GM19395 (cell line): ENCODE data around the gene RBM48.
"Not testable (repeated sequence)": the region's sequence is repeated elsewhere in the genome, so short reads cannot be mapped to it uniquely, and the experiment has no call there.

Source experiments
- ATAC-seq: cut with Tn5 transposase; IDR thresholded peaks from one replicate; pipeline ENCODE4 v1.9.1; 2021; ENCODE audit warnings: mild to moderate bottlenecking, moderate library complexity; ENCODE audit not compliant: unreplicated experiment

The RBM48 gene

GRCh38 chr7:92528188-92528957 lies at the start of gene RBM48, which contains the start of gene PEX1:
Gene RBM48 (plus strand): TSS chr7:92528795. CDS start chr7:92528814, 19 bp downstream.
Gene PEX1 (minus strand): TSS chr7:92528520. CDS start chr7:92528435, 85 bp downstream.
- ATAC-seq = peak; percentile 94

- not testable (repeated sequence) for ATAC-seq
Measured at GRCh38 chr7:92479146-92479545, 49.4 kb upstream of the RBM48 start.

GRCh38 chr7:92483624-92484023 lies 45.0 kb upstream of the RBM48 start:
- not testable (repeated sequence) for ATAC-seq

DNA sequence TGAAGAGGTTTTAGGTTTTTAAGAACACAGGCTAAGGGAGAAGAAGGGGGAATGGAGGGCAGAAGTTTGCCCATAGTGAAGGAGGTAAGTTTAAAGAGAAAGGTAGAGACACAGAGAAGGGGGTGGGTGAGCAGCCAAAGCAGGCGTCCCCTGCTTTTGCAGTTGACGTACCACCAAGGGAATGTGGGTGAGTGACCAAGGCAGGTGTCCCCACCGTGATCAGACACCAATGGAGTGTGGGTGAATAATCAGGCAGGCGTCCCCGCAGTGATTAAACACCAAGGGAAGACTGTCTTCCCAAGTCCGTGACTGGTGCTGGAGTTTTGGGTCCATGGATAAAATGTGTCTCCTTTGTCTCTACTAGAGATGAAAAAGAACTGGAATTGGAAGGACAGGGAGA lies 44.4 kb upstream of the RBM48 start:
- ATAC-seq = not testable (repeated sequence)

DNA sequence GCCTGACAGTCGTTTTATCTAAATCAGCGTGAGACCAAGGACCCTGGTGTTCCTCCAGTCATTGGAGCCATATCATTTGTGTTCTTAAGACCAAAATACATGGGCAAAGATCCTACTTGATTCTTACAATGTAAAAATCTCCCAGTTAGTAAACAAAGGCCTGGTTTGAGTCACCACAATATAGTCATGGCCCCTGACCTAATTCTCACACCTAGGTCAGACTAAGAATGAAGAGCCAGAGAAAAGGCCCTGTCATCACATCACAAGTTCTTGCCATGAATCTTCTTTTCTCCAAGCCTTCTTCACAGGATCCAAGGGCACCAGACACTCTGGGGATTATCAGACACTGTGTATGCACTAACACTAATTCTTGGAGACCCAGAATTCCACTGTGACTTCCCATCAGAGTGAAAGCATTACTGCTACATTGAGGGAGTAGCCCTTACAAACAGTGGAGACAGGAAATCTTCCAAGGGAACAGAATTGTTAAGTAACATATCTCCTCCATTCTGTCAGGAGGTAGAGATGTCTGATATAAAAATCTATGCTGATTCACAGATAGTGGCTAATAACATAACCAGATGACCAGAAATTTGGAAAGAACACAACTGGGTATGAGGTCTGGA lies 43.2 kb upstream of the RBM48 start:
- no peak for ATAC-seq

DNA sequence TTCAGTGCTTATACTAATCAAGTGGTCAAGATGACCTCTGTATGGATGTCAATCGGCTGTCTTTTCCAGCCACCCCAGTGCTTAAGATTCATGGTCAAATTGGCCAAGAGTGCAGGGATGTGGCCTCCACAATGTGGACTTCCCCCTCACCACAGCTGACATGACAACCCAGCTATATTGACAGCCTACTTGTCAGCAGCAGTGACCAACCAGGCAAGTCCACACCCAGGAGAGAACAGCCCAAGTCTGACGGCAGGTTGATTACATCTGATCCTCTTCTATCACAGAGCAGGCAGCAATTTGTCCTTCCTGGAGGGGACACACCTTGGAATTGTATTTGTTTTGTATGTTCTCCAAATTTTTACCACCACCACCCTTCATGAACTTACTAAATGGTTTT lies 42.6 kb upstream of the RBM48 start:
- ATAC-seq = no peak

GRCh38 chr7:92487804-92488203 lies 40.8 kb upstream of the RBM48 start:
- ATAC-seq = no peak

- no peak for ATAC-seq
Measured at GRCh38 chr7:92489634-92490033, 39.0 kb upstream of the RBM48 start.

GRCh38 chr7:92496876-92497275 lies 31.7 kb upstream of the RBM48 start:
- no peak for ATAC-seq

- no peak for ATAC-seq
Measured at GRCh38 chr7:92498557-92498956, 30.0 kb upstream of the RBM48 start.

DNA sequence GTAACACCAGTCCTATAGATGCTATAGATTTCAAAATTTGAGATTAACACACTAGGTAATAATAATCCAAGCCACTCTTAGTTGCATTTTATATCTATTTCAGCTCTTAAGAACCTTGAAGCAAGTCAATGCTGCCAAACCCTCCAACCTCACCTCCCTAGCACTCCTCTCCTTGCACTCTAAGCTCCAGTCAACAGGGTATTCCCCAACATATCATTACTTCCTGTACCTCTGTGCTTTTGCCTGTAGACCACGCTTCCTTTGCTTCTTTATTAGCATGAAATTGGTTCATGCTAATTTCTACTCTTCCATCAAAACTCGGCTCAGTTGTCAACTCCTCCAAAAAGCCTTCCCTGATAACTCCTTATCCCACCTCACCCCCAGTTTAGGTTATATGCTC lies 24.8 kb upstream of the RBM48 start:
- no peak for ATAC-seq

- ATAC-seq = no peak
Measured at GRCh38 chr7:92504563-92504962, 24.0 kb upstream of the RBM48 start.

GRCh38 chr7:92506363-92506762 lies 22.2 kb upstream of the RBM48 start:
- no peak for ATAC-seq

- no peak for ATAC-seq
Measured at GRCh38 chr7:92508946-92509345, 19.6 kb upstream of the RBM48 start.

DNA sequence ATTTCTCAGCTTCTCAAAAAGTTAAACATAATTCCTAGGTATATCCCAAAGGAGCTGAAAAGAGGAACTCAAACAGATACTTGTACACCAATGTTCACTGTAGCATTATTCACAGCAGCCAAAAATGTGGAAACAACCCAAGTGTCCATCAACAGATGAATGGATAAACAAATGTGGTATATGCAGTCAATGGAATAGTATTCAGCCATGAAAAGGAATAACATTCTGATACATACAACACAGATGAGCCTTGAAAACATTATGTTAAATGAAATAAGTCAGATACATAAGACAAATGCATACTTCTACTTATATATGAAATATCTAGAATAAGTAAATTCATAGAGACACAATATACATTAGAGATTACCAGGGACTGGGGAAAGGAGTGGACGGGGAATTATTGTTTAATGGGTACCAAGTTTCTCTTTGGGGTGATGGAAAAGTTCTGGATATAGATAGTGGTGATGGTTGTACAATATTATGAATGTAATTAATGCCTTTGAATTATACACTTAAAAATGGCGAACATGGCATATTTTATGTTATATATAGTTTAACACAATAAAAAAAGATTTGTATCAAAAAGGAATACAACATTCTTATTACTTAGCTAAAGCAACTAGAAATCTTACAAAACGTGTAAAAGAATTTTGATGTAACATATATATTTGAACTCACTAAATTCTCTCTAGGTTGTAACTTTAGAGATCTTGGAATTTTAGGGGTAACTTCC lies 15.3 kb upstream of the RBM48 start:
- ATAC-seq = no peak

- ATAC-seq = no peak
Measured at GRCh38 chr7:92517631-92518030, 11.0 kb upstream of the RBM48 start.

- ATAC-seq = no peak
Measured at GRCh38 chr7:92520024-92520423, 8.6 kb upstream of the RBM48 start.

- no peak for ATAC-seq
Measured at GRCh38 chr7:92523110-92523509, 5.5 kb upstream of the RBM48 start.

- peak; percentile 47 for ATAC-seq
Measured at GRCh38 chr7:92527300-92528187, 1.1 kb upstream of the RBM48 start.

GRCh38 chr7:92528958-92529264 lies 316 bp downstream of the RBM48 start:
- peak; percentile 9 for ATAC-seq

GRCh38 chr7:92534572-92534971 lies 6.0 kb downstream of the RBM48 start:
- no peak for ATAC-seq
